SH-SY5Y (cell line): ENCODE results near the gene ENTPD2.

Source experiments
- GATA2 ChIP-seq: IDR thresholded peaks from 2 replicates; pipeline ENCODE4 v1.6.1; 2011; ENCODE audit warnings: mild to moderate bottlenecking, low read depth, low read length
- GATA3 ChIP-seq: IDR thresholded peaks from 2 replicates; pipeline ENCODE4 v1.6.1; 2011; ENCODE audit warnings: low read depth, mild to moderate bottlenecking, low read length, moderate library complexity

Gene ENTPD2

GRCh38 chr9:137048655-137049543, 5.0 kb downstream of the ENTPD2 start:
- TF ChIP-seq GATA2 (no peak), GATA3 (no peak)

DNA sequence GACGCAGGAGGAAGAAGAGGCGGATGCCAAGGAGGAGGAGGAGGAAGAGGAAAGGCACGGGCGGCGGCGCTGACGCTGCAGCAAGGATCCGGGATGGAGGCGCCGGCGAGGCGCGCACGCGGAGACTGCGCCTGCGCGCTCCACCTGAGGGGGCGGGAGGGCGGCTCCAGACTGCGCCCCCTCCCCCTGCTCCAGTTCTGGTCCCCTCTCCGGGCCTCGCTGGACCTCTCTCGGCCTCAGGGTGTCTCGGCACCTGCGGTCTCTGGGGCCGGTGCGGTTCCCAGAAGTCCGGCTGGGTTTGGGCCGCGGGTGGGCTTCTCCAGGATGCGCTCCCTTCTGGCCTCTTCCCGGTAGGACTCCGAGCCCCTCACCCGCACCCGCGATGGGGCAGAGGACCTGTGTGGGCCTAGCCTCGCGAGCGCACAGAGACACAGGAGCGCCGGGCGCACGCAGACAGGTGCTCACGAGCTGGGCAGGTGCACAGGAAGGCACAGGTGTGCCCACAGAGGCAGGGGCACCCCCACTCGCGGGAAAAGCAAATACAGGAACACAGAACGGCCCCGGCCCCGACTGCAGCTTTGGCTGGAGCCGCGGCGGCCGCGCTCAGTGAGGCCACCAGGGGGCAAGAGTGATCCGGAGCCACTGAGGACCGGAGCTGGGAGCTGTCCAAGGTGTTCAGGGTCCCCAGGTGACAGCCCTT, 7.6 kb downstream of the ENTPD2 start, which contains the start of gene NPDC1:
TSS of gene NPDC1 (minus strand) at position 90 of the 700 bp plus-strand sequence. CDS start 188 bp downstream, outside the sequence.
- TF ChIP-seq GATA3 (no peak), GATA2 (no peak)

GRCh38 chr9:137045294-137046087, 8.4 kb downstream of the ENTPD2 start:
- TF ChIP-seq GATA3: no peak
- TF ChIP-seq GATA2: no peak

GRCh38 chr9:137044502-137045177, 9.2 kb downstream of the ENTPD2 start:
- TF ChIP-seq GATA2 (no peak), GATA3 (no peak)

DNA sequence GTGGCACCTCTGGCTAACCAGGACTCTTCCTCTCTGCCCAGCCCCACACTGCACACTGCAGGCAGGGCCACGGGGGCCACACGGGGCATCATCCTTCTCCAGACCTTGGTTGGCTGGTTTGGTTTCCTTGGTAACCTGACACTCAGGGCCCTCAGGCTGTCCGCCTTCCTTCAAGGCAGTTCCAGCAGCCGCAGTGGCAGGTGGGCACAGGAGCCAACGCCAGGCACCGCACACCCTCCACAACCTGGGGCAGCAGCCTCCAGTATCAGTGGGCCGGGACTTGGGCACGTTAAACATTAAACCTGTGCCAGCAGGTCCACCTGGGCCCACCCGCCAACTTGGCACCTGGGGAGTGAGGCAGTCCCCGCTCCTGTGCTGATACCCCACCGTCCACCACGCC, 9.8 kb downstream of the ENTPD2 start:
- TF ChIP-seq GATA2 (no peak), GATA3 (no peak)

DNA sequence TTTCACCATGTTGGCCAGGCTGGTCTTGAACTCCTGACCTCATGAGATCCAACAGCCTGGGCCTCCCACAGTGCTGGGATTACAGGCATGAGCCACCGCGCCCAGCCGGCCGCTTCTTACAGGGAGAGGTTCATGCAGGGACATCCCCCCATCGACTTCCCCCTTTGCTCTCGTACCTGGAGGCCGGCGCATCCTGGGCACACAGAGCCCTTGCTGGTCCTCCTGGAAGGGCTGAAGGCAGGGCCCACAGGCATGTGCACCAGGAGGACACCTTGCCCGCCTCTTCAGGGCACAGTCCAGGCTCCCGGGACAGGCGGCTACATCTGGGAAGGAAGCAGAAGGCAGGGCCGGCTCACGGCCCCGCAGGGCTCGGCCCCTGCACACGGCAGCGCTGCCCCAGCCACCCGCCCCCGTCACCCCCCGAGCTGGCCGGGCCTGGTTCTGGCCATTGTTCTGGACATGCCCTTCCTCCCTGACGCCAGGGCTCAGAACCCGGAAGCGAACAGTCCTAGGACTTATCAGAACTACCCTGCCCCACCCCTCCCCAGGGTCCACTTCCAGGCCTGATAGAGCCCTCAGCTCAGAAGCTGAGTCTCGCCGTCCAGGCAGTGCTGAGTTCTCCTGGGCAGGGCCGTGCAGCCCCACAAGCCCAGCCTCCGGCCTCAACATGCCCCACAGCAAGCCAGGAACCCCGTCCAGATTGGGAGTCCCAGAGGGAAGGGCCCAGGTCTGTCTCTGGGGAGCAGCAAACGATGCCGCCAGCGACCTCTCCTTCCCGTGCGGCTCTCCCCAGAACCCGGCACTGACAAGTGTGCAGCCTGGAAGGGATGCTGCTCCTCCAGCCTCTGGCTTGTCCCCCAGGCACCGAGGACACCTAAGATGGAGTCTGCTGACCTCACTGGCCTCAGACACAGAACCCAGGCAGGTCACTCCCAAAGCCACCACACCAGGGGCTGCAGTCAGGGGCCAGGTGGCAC, 10.8 kb downstream of the ENTPD2 start:
- TF ChIP-seq GATA3: no peak
- TF ChIP-seq GATA2: no peak

DNA sequence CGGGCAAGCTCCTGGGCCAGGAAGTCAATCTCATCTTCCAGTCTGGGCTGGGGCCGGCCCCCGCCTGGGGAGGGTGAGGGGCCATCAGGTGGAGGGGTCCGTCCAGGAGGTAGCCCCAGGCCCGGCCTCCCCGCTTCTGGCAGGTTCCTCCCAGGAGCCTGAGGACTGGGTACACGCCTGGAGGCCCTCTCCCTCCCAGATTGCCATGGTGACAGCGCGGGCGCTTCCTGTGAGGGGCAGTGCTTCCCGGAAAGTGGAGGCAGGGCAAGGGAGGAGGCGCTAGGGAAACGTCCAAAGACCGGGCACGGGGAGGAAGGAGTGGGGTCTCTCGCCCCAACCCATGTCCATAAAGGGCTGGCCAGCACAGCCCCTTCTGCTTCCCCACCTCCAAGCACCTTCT, 12.7 kb downstream of the ENTPD2 start:
- TF ChIP-seq GATA2 (no peak), GATA3 (no peak)

GRCh38 chr9:137040568-137040967, 13.3 kb downstream of the ENTPD2 start:
- TF ChIP-seq GATA2: no peak
- TF ChIP-seq GATA3: no peak

DNA sequence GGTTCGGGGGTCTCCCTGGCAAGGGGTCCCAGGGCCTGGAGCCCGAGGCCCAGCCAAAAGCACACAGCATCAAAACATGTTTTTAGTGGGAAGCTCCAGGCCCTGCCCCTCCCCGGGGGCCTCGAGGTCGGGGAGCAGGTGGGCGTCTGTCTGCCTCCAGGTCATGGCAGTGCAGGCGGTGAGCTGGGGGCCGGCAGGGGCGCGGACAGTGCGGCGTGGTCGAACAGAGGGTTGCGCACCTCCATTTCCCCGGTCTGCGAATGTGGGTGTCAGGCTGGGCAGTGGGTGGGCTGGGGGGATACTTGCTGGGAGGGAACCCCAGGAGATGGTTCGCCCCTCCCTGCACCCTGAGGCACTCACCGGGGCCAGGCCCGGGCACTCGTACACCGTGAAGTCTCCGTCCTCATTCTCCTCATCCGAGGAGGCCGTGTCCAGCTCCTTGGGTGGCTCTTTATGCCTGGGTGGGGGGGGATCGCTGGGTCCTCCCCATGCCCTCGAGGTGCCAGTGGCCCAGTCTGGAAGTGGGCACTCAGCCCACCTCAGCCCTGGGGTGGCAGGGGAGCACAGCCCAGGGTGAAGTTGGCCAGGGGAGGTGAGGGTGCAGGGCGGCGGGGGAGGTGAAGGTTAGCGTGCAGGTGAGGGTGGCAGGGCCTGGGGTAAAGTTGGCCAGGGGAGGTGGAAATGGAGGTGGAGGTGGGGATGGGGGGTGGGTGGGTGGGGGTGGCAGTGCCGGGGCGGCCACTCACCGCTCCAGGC, 14.1 kb downstream of the ENTPD2 start:
- TF ChIP-seq GATA2: no peak
- TF ChIP-seq GATA3: no peak

DNA sequence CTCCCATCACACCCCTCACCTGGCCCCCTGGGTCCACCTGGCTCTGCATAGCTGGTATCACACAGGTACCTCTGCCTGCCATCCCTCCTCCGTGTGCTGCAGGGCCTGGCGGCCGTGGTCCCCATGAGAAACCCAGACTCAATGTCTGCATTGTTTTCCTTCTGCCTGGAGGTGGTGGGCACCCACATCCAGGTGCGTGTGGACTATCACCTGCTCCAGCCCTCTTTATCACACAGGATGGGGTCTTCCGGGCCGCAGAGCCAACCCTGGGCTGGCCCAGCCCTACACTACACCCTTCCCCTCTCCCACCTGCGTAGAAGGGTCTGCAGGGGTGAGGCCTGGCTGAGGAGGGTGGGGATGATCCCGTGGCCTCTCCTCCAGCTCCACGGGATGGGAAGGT, 14.9 kb downstream of the ENTPD2 start:
- TF ChIP-seq GATA3 (no peak), GATA2 (no peak)

GRCh38 chr9:137037483-137037882, 16.4 kb downstream of the ENTPD2 start:
- TF ChIP-seq GATA3 (no peak), GATA2 (no peak)

DNA sequence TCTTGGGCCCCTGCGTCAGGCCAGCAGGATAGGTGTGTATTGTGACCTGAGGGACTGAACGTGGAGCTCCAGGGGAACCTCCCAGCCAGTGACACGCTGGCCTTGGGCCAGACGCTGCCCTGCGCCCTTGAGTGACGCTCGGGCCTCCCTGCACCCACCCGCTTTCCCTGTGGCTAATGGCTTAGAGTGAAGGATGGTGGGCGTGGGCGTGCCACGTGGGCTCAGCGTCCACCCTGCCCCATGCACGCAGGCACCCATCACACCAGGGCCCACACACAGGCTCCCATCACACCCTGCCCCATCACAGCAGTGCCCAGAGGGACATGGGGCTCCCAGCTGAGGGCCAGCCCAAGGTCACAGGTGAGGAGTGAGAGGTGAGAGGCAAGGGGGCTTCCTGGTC, 16.8 kb downstream of the ENTPD2 start:
- TF ChIP-seq GATA2 (no peak), GATA3 (no peak)
